Mesenchymal stem cell (in vitro differentiated cells and primary cell): Measurements from ENCODE around the gene NPAS3.

ENCODE experiments used
- DNase-seq: peaks from one replicate; pipeline ENCODE4 v3.0.0-alpha.2; 2013
- H2AFZ ChIP-seq: one replicate; pipeline ENCODE4 v1.6.1; 2013; ENCODE audit warnings: low read depth, mild to moderate bottlenecking, control low read depth, inconsistent platforms, low read length, moderate library complexity
- H2AK5ac ChIP-seq: 2 replicates; pipeline ENCODE4 v1.6.1; 2013; ENCODE audit warnings: low read length, moderate library complexity, mild to moderate bottlenecking, inconsistent platforms; ENCODE audit not compliant: severe bottlenecking
- H2BK120ac ChIP-seq: one replicate; pipeline ENCODE4 v1.6.1; 2013; ENCODE audit warnings: low read depth, mild to moderate bottlenecking, inconsistent platforms, low read length, moderate library complexity
- H2BK12ac ChIP-seq, 2 experiments: one replicate each; pipeline ENCODE4 v1.6.1; 2013; ENCODE audit warnings: inconsistent platforms in 2 of 2, low read length in 2 of 2, mild to moderate bottlenecking in 2 of 2, moderate library complexity in 2 of 2, control low read depth in 1 of 2
- H2BK15ac ChIP-seq: one replicate; pipeline ENCODE4 v1.6.1; 2013; ENCODE audit warnings: mild to moderate bottlenecking, low read depth, inconsistent platforms; ENCODE audit not compliant: poor library complexity, severe bottlenecking
- H2BK5ac ChIP-seq: 2 replicates; pipeline ENCODE4 v1.6.1; 2013; ENCODE audit warnings: low read depth, mild to moderate bottlenecking, low read length, control low read depth, inconsistent platforms; ENCODE audit not compliant: poor library complexity, severe bottlenecking
- H3K14ac ChIP-seq, 2 experiments: one replicate each; pipeline ENCODE4 v1.6.1; 2013; ENCODE audit warnings: inconsistent platforms in 2 of 2, low read length in 2 of 2, control low read depth in 1 of 2, mild to moderate bottlenecking in 1 of 2, moderate library complexity in 1 of 2
- H3K18ac ChIP-seq, 2 experiments: one replicate each; pipeline ENCODE4 v1.6.1; 2013; ENCODE audit warnings: inconsistent platforms in 2 of 2, low read length in 2 of 2, control low read depth in 1 of 2, low read depth in 1 of 2, mild to moderate bottlenecking in 1 of 2
- H3K23ac ChIP-seq, 2 experiments: one replicate each; pipeline ENCODE4 v1.6.1; 2013; ENCODE audit warnings: inconsistent platforms in 2 of 2, low read length in 2 of 2, mild to moderate bottlenecking in 2 of 2, moderate library complexity in 2 of 2, control low read depth in 1 of 2
- H3K27ac ChIP-seq: 2 replicates; pipeline ENCODE4 v1.5.1; 2013; ENCODE audit warnings: mild to moderate bottlenecking, moderate library complexity, low read length, control low read depth, inconsistent platforms; ENCODE audit not compliant: poor library complexity, severe bottlenecking
- H3K27me3 ChIP-seq, 2 experiments: 2 replicates each; pipeline versions ENCODE4 v1.6.1 to v1.7.0; 2013; ENCODE audit warnings: low read length in 2 of 2, mild to moderate bottlenecking in 2 of 2, moderate library complexity in 2 of 2, control low read depth in 1 of 2, inconsistent platforms in 1 of 2; ENCODE audit not compliant: control insufficient read depth in 1 of 2, insufficient read depth in 1 of 2
- H3K36me3 ChIP-seq, 2 experiments: 2 replicates each; pipeline versions ENCODE4 v1.6.1 to v1.7.0; 2013; ENCODE audit warnings: low read length in 2 of 2, control low read depth in 1 of 2, inconsistent platforms in 1 of 2, low read depth in 1 of 2, mild to moderate bottlenecking in 1 of 2; ENCODE audit not compliant: insufficient read depth in 2 of 2, control insufficient read depth in 1 of 2
- H3K4ac ChIP-seq, 2 experiments: one replicate each; pipeline ENCODE4 v1.6.1; 2013; ENCODE audit warnings: inconsistent platforms in 2 of 2, low read length in 2 of 2, mild to moderate bottlenecking in 2 of 2, moderate library complexity in 2 of 2, control low read depth in 1 of 2, low read depth in 1 of 2
- H3K4me1 ChIP-seq: 2 replicates; pipeline ENCODE4 v1.6.1; 2013; ENCODE audit warnings: low read depth, low read length, control low read depth; ENCODE audit not compliant: control insufficient read depth, insufficient read depth
- H3K4me2 ChIP-seq: 2 replicates; pipeline ENCODE4 v1.6.1; 2013; ENCODE audit warnings: low read length, mild to moderate bottlenecking, inconsistent platforms; ENCODE audit not compliant: poor library complexity, severe bottlenecking
- H3K4me3 ChIP-seq, 2 experiments: 2 replicates each; pipeline versions ENCODE4 v1.5.1 to v1.7.0; 2013; ENCODE audit warnings: low read length in 2 of 2, mild to moderate bottlenecking in 2 of 2, control low read depth in 1 of 2, low read depth in 1 of 2; ENCODE audit not compliant: insufficient read depth in 1 of 2
- H3K79me1 ChIP-seq: replicated peaks from 2 replicates; pipeline ENCODE4 v1.6.1; 2013; ENCODE audit warnings: mild to moderate bottlenecking, control low read depth, low read length, inconsistent platforms; ENCODE audit not compliant: poor library complexity, severe bottlenecking
- H3K9ac ChIP-seq: 2 replicates; pipeline ENCODE4 v1.7.0; 2013; ENCODE audit warnings: mild to moderate bottlenecking, low read length, moderate library complexity
- H3K9me3 ChIP-seq: 2 replicates; pipeline ENCODE4 v1.7.0; 2013; ENCODE audit warnings: mild to moderate bottlenecking, low read length; ENCODE audit not compliant: control insufficient read depth
- H4K8ac ChIP-seq: one replicate; pipeline ENCODE4 v1.6.1; 2013; ENCODE audit warnings: inconsistent platforms, mild to moderate bottlenecking, low read length, moderate library complexity
- H4K91ac ChIP-seq: one replicate; pipeline ENCODE4 v1.6.1; 2013; ENCODE audit warnings: mild to moderate bottlenecking, low read length, inconsistent platforms
- WGBS: methylation state at CpG from one replicate; pipeline ENCODE4 v1.1.7; 2013; ENCODE audit warnings: mixed read lengths; 5-methylcytosine and 5-hydroxymethylcytosine counted together

NPAS3 gene

GRCh38 chr14:33239465-33239864, 300.8 kb downstream of the NPAS3 start:
- no peak overlapping the region for H4K8ac ChIP-seq
- no peak overlapping the region for H2BK120ac ChIP-seq
- H3K4ac ChIP-seq, result no peak overlapping the region
- H3K27ac ChIP-seq, result no peak overlapping the region
- no peak overlapping the region for H2AFZ ChIP-seq
- H3K27me3 ChIP-seq, result no peaks in the 10 kb centered on the region
- no peaks in the 10 kb centered on the region for H3K4me1 ChIP-seq
- H3K4me2 ChIP-seq, result no peak overlapping the region
- no peak for DNase-seq
- no peaks in the 10 kb centered on the region for H3K9me3 ChIP-seq
- no peak overlapping the region for H4K91ac ChIP-seq
- no peak overlapping the region for H2AK5ac ChIP-seq
- H3K14ac ChIP-seq, result no peak overlapping the region
- H2BK15ac ChIP-seq, result no peak overlapping the region
- no peak overlapping the region for H3K9ac ChIP-seq
- no peak overlapping the region for H3K18ac ChIP-seq
- H2BK12ac ChIP-seq, result no peak overlapping the region
- no peaks in the 10 kb centered on the region for H3K36me3 ChIP-seq
- H3K23ac ChIP-seq, result no peak overlapping the region
- no peak overlapping the region for H2BK5ac ChIP-seq
- no peaks in the 10 kb centered on the region for H3K79me1 ChIP-seq
- no peak overlapping the region for H3K4me3 ChIP-seq
- WGBS, result 67% methylated on average over 1 of the region's 1 CpG

- Histone ChIP-seq H4K8ac (no peak overlapping the region), H3K4me2 (no peak overlapping the region), H3K79me1 (no peaks in the 10 kb centered on the region), H3K27me3 (no peaks in the 10 kb centered on the region), H2BK120ac (no peak overlapping the region), H2BK12ac (no peak overlapping the region), H3K4me1 (no peaks in the 10 kb centered on the region), H3K27ac (no peak overlapping the region), H2BK15ac (no peak overlapping the region), H3K4me3 (no peak overlapping the region), H3K36me3 (no peaks in the 10 kb centered on the region), H3K18ac (no peak overlapping the region), H3K23ac (no peak overlapping the region), H2AK5ac (no peak overlapping the region), H3K9ac (no peak overlapping the region), H3K4ac (no peak overlapping the region), H3K14ac (no peak overlapping the region), H4K91ac (no peak overlapping the region), H3K9me3 (no peaks in the 10 kb centered on the region), H2BK5ac (no peak overlapping the region), H2AFZ (no peak overlapping the region)
- DNase-seq, result no peak
- WGBS, result no CpG with 5 or more reads among the region's 2 CpGs
These were observed 301.8 kb downstream of the NPAS3 start for GRCh38 chr14:33240466-33240865.

DNA sequence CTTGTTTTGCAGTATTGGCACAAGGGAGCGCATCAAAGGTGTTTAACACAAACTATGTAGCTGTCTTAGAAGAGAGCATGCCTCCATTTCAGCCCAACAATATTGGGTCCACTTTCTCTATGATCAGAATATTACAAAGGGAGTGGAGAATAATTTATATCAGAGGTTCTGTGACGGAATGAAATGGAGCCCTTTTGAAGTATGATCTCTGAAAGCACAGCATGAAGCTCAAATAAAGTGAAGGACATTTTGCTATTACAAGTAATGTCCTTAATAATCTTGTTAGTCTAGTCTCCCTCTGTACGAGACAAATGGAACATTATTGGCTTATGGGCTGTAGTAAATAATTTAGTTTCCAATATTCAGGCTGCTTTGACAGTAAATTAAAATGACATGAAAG, 302.7 kb downstream of the NPAS3 start:
- no peak overlapping the region for H4K91ac ChIP-seq
- no peak for DNase-seq
- no peak overlapping the region for H2BK5ac ChIP-seq
- H3K36me3 ChIP-seq, result no peaks in the 10 kb centered on the region
- H4K8ac ChIP-seq, result no peak overlapping the region
- no peak overlapping the region for H2BK120ac ChIP-seq
- H2BK15ac ChIP-seq, result no peak overlapping the region
- no peak overlapping the region for H3K27ac ChIP-seq
- 93% methylated on average over 2 of the region's 3 CpGs for WGBS
- no peak overlapping the region for H2AK5ac ChIP-seq
- H3K9me3 ChIP-seq, result no peaks in the 10 kb centered on the region
- no peaks in the 10 kb centered on the region for H3K27me3 ChIP-seq
- H3K9ac ChIP-seq, result no peak overlapping the region
- no peak overlapping the region for H2BK12ac ChIP-seq
- H3K4me1 ChIP-seq, result no peaks in the 10 kb centered on the region
- no peak overlapping the region for H3K23ac ChIP-seq
- H3K4me2 ChIP-seq, result no peak overlapping the region
- no peak overlapping the region for H3K18ac ChIP-seq
- no peak overlapping the region for H3K4me3 ChIP-seq
- H3K14ac ChIP-seq, result no peak overlapping the region
- no peak overlapping the region for H3K4ac ChIP-seq
- H3K79me1 ChIP-seq, result no peaks in the 10 kb centered on the region
- no peak overlapping the region for H2AFZ ChIP-seq

GRCh38 chr14:33249233-33249820, 310.6 kb downstream of the NPAS3 start:
- Histone ChIP-seq H3K4me2 (no peak overlapping the region), H2BK120ac (no peak overlapping the region), H3K23ac (no peak overlapping the region), H3K14ac (no peak overlapping the region), H4K8ac (no peak overlapping the region), H2BK5ac (no peak overlapping the region), H4K91ac (no peak overlapping the region), H3K27me3 (no peaks in the 10 kb centered on the region), H2BK15ac (no peak overlapping the region), H2AFZ (no peak overlapping the region), H3K36me3 (no peaks in the 10 kb centered on the region), H3K4ac (no peak overlapping the region), H3K9ac (no peak overlapping the region), H3K27ac (no peak overlapping the region), H2BK12ac (no peak overlapping the region), H3K9me3 (no peaks in the 10 kb centered on the region), H3K18ac (no peak overlapping the region), H3K79me1 (no peaks in the 10 kb centered on the region), H3K4me3 (no peak overlapping the region), H3K4me1 (no peaks in the 10 kb centered on the region), H2AK5ac (no peak overlapping the region)
- no peak for DNase-seq
- WGBS, result 95% methylated on average over 6 of the region's 6 CpGs
